HuH-7 (cell line): ENCODE data around the gene TEX48.

ENCODE experiments used
- DNase-seq: peaks from one replicate; pipeline ENCODE4 v3.0.0; 2011; ENCODE audit warnings: low spot score

The TEX48 gene

DNA sequence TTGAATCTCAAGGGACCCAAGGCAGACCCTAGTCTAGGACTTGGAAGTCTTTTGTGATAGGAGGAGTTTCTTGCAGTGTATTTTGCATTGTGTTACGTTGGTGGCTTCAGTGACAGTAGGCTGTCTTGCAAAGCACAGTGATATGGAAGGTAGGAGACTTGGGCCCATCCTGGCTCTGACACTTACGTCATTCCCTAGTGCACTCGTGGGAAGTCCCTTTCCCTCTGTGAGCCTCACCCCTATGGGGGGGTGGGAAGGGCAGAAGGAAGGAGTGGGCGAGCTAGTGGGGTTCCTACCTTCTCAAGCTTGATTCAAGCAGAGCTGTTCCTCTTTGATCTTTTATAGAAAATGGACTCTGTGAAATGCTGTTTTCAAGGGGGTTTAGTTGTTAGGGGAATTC, 15.1 kb downstream of the TEX48 start:
- no peak for DNase-seq

GRCh38 chr9:114666401-114666800, 15.6 kb downstream of the TEX48 start:
- DNase-seq: no peak

DNA sequence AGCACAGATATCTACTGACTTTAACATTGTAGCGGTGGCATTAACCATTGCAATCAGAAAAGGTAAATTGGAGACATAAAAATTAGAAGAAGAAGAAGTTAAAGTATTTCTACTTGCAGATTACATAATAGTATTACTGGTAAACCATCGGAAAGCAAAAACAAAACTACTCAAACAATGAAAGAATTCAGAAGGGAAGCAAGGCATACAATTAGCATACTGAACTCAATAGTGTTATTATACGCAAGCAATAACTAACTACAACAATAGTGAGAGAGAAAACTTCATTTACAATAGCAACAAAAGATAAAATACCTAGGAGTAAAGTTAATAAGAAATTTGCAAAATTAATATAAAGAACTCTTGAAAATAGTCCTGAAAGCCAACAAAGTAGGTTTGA, 17.8 kb downstream of the TEX48 start:
- DNase-seq: no peak

DNA sequence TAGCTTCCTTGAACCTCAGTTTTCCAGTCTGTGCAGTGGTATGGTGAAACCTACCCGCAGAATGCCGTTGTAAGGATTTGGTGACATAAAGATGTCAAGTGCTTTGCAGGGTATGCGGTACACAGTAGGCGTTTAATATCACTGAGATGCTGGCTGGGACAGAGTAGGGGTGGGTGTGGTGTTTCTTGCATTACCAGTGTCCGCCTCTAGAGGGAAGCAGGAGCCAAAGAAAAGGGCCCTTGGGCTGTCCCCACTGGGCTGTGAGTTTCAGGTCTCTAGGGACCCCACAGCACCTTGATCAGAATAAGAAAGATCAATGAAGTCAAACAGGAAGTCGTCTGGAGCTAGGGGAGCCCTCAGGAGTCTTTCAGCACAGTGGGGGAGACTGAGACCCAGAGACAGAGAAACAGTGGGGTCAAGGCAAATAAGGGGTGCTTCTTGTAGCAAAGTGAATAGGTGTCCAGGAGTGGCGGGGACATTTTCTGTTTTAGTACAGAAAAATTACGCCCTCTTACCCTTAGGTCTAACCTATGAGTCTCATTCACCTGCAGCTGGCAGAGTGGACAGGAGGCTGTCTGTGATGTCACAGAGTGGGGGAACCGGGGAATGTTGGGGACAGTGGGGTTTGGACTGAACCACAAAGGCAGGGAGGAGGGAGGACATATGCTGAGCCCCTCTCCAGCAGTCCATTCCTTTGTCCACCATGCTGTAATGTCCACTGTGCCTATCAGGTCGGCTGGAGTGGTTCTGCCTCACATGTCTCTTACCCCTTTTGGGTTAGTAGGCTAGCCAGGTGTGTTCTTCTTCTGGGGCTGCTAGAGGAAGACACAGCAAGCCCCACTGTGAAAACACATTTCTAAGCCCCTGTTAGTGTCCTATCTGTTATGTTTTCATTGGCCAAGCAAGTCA, 19.7 kb downstream of the TEX48 start:
- peak; percentile 79 for DNase-seq

GRCh38 chr9:114657705-114658104, 24.3 kb downstream of the TEX48 start, which contains the start of gene TEX53:
Gene TEX53 (minus strand): TSS chr9:114657805. CDS start chr9:114657774, 31 bp downstream.
- no peak for DNase-seq

DNA sequence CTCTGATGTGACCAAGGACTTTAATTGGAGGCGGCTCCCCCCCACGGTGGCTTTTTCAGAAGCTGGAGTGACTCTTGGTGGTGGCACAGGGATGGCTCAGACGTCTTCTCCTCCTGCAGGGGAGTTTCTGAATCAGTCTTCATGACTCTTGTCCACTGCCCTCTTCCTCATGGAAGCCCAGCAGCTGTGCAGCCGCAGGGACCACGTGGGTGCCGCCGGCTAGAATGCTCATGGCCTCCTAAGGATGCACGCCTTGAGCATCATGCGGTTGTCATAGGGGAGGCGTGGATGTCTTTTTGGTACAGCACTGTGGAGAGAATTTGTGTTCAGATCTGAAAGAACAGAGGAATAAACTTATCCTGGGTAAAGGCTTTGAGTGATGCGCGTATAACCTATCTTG, 25.7 kb downstream of the TEX48 start:
- DNase-seq: no peak

DNA sequence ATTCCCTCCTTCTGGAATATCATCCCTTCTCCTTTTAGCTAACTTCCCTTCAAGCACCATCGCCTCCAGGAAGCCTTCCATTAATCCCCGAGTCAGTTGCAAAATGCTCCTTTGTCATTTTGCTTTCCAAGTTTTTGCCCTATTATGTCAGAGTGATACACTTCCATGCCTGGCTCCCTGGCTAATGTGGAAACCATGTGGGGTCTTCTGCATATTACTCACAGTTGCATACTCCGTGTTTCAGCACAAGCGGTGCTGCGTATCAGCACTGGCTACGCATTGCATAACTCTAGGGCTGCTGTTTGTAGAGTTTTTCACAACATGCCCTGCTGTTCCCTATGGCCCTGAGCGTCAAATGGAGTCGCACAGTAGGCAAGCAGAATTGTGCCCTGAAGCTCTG, 26.3 kb downstream of the TEX48 start:
- DNase-seq: no peak

- peak; percentile 61 for DNase-seq
Observed at GRCh38 chr9:114653556-114654159, 28.3 kb downstream of the TEX48 start.

- no peak for DNase-seq
Observed at GRCh38 chr9:114652776-114653555, 29.0 kb downstream of the TEX48 start.

GRCh38 chr9:114643896-114644295, 38.1 kb downstream of the TEX48 start:
- no peak for DNase-seq

DNA sequence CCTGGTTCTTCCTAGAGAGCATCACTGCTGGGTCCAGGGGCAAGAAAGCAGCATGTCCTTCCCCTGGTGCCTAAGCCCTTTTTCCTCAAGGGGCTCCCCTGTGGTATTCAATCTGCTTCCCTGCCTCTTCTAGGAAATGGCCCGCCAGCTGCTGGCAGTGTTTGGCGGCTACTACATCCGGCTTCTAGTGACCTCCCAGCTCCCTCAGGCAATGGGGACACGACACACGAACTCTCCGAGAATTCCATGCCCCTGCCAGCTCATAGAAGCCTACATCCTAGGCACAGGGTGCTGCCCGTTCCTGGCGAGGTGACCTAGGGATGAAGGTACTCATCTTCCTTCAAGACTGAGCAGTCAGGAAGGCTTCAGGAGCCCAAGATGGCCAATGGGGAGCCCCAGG, 39.0 kb downstream of the TEX48 start:
- no peak for DNase-seq

DNA sequence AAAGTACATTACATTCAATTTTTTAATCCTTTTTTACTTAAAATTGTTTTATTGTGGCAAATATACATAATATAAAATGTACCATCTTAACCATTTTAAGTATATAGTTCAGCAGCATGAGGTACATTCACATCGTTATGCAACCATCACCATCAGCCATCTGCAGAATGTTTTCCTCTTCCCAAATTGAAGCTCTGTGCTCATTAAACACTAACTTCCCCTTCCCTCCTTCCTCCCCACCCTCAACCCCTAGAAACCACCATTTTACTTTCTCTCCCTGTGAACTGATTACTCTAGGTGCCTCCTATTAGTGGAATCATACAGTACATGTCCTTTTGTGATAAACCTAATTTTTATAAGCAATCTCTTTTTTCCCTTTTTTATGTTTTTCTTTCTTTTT, 40.0 kb downstream of the TEX48 start:
- no peak for DNase-seq

DNA sequence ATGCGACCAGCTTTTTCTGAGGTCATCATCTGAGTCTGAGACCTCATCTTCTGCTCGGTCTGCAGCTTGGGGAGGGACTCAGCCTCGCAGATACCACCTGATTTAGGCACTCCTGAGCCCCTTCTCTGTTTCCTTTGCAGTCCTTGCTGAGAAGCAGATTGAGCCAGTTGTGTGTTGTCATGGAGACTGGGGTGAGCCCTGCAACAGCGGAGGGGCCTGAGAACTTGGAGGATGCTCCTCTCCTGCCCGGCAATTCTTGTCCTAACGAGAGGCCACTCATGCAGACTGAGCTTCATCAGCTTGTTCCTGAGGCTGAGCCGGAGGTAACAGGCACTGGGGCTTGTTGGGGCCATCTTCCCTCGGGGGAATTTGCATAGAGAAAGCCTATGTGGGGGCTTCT, 43.6 kb downstream of the TEX48 start:
- DNase-seq: no peak

GRCh38 chr9:114634387-114634786, 47.6 kb downstream of the TEX48 start:
- DNase-seq: no peak

GRCh38 chr9:114633438-114634089, 48.4 kb downstream of the TEX48 start:
- DNase-seq: no peak

GRCh38 chr9:114631166-114631565, 50.8 kb downstream of the TEX48 start:
- no peak for DNase-seq

- DNase-seq: no peak
Observed at GRCh38 chr9:114629563-114630090, 52.4 kb downstream of the TEX48 start.

- no peak for DNase-seq
Observed at GRCh38 chr9:114627553-114627952, 54.4 kb downstream of the TEX48 start.

DNA sequence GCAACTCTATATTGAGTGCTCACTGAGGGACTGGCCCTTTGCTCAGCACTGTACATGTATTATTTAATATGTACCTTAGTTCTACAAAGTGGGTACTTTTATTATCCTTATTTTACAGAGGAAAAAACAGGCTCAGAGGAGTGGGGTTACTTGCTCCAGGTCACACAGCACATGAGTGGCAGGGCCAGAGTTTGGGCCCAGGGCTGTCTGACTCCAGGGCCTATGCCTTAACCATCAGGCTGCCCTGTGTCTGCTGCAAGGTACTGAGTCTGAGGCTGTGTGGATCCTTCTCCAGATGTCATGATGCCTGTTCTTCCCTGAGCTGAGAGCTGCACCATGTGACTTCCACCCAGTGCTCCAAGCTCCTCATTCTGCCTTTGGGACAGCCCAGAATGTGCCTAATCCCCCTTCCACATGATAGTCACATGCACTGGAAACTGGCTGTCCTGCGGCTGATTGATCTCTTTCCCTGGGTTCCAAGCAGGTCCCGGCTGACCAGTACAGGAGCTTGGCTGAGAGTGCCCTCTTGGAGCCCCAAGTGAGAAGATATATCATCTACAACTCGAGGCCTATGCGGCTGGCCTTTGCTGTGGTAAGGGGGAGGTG, 55.5 kb downstream of the TEX48 start:
- no peak for DNase-seq

DNA sequence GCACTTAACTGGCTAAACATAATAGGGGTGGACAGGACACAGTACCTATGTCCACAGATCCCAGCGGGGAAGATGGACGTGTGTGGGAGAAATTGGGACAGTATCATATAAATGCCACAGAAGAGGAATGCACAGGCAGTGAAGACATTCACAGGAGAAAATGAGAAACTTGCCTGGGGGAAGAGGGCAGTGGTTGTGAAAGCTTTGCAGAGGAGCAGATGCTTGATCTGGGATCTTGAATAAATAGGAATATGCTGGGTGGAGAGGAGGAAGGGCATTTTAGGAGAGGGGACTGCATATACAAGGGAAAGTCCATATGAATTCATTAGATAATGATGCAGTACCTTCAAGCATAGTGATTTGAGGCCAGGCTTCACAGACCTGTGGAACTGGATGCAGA, 57.3 kb downstream of the TEX48 start:
- DNase-seq: no peak

DNA sequence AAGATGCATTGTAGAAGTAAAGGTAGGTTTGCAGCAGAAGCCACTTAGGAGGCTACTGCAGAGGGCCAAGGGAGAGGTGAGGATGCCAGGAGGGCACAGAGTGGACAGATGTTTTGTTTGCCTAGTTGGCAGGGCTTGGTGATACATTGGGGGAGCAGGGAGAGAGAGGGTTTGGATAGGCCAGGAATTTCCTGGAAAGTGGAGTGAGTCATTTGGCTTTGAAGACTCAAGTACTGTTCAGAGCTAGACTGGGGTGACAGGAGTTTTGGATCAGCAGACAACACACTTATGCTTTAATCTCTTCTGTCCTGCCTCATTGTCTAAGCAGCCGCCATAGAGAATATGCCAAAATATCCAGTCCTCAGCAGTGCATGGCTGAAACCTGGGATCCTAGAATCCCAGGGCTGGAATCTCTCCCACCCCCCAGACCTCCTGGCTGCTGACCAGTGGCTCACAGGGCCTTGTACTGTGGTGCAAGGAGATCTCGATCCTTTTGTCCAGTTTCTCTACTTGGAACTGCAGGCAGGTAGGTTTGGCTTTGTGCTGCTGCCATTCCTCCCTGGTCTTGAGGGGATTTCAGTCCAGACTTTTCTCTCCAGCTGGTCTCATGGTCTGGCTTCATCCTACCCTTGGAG, 59.9 kb downstream of the TEX48 start:
- no peak for DNase-seq
